ENCODE measurements around the gene CMTM8.

The CMTM8 gene

GRCh38 chr3:32419742-32420125 lies 181.3 kb downstream of the CMTM8 start:
- no peak overlapping the region for H3K4me3 ChIP-seq (replicated peaks in 1 of 2; ENCODE audit: low read depth in 2 of 2, low read length in 2 of 2)
- no peak for TF ChIP-seq CTCF (IDR thresholded peaks at IDR 0.05; ENCODE audit: low read depth, low read length)
- no peak for DNase-seq (ENCODE audit: low read depth in 2 of 2)

Measured in cardiac fibroblast (primary cell).